NCI-H2081 treated with DMSO at 0.1 percent for 48 hours (cell line): ENCODE measurements around the gene C3orf52.

Experiments used
- DNase-seq: peaks from one replicate; lab custom pipeline; 2025; lab: John Stamatoyannopoulos, UW

C3orf52 gene

DNA sequence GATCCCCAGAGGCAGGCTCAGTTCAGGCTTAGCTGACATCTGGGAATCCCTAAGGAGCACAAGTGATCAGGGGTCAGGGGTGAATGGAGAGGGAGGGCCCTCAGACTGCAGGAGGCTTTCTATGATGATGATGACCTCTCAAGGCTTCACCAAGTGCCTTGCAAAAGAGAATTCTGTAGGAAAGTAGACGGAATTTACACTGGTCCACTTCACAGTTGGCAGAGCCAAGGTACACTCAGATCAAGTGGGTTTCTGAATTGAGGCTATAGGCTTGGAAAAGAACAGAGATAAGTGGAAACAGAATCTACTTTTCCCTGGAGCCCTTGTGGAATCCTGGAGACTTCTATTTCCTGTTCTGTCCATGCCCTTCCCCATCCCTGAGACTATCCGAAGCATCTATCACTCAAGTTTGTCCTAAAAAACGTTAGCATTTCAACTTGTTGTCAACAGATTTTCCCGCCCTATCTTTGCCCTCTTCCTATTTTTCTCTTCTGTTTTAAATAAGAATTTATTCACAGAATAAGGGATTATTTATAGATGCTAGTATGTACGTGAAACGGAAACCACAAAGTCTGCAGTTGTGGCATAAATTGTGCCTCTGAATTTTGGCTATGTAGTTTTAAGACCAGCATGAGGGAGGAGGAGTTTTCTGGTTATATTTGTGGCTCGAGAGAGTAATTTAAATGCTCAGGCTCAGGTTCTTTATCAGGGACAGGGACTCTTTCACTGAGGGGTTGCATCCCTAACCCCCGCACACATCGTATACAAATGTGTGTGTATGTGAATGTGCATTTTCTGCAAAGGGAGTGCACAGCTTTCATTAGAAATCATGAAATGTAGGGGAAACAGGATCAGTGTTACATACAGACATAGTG, 34.0 kb downstream of the C3orf52 start:
- no peak for DNase-seq

DNA sequence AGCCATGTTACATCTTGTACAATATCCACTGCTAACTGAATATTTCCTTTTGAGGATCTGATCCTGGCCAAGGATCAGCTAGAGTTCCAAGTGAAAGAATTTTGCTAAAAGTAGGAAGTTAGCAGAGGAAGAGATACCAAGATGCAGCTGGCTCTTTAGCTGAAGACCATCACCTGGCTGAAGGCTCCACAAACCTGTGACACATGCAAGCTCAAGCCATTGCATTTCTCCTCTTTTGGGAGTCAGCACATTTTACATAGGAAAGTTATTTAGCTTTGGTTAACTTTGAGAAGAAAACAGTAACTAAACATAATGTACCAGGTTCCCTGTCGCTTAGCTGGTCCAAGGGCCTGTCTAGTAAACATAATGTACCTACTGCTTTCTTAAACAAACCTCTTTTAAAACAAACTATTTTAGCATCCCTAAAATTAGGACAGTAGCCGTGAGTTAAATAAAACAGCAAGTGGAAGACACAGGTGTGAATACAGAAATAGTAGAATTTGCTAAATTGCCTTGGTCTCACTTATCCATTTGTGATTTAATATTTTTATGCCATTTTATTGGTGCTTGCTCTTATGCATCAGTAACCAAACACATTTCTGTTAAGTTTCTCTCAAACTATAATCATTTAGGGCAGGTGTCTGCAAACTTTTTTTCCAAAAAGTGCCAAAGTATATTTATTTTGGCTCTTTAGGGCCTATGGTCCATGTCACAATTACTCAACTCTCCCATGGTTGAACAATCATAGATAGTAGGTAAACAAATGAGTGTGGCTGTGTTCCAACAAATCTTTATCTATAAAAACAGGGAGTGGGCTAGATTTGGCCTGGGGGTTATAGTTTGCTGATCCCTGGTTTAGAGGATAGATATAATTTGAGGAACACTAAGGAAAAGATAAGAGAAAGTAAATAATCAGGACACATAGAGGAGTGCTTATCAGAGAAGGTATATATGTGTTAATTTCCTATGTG, 35.7 kb downstream of the C3orf52 start:
- DNase-seq, result no peak

DNA sequence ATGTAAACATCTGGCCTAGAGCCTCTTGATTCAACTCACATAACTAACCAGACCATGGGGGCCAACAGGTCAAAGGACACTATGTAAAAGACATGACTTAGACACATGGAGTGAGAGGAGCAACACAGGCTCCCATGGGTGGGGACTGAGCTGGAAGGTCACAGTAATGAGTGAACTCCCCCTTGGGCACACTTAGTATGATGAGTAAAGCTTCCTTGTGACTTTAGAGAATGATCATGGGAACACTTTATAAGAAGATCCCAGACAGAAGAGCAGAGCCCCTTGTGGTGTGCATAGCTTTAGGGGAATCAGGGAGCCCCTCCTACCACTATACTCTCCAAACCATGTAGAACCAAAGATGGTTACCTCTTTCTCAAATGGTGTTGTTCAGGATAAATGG, 36.7 kb downstream of the C3orf52 start:
- DNase-seq, result no peak

GRCh38 chr3:112123548-112123947, 37.4 kb downstream of the C3orf52 start:
- no peak for DNase-seq

- DNase-seq, result no peak
These were observed 38.9 kb downstream of the C3orf52 start for GRCh38 chr3:112124907-112125607.

DNA sequence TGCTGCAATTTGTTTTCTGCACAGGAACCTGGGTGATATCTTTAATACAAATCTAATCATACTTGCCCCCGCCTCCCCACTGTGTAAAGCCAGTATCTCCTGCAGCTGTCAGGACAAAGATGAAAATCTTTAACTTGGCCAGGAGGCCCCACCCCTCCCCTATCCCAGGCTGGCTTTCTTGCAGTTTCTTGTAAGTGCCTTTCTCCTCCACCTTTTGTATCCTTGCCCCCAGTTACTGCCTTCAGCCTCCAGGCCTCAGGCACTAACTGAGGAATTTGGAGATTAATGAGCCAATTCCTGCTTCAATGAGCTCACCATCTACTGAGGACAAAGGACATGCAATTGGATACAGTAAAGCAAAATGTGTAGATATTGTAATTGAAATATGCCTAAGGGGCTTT, 40.3 kb downstream of the C3orf52 start:
- DNase-seq, result no peak

DNA sequence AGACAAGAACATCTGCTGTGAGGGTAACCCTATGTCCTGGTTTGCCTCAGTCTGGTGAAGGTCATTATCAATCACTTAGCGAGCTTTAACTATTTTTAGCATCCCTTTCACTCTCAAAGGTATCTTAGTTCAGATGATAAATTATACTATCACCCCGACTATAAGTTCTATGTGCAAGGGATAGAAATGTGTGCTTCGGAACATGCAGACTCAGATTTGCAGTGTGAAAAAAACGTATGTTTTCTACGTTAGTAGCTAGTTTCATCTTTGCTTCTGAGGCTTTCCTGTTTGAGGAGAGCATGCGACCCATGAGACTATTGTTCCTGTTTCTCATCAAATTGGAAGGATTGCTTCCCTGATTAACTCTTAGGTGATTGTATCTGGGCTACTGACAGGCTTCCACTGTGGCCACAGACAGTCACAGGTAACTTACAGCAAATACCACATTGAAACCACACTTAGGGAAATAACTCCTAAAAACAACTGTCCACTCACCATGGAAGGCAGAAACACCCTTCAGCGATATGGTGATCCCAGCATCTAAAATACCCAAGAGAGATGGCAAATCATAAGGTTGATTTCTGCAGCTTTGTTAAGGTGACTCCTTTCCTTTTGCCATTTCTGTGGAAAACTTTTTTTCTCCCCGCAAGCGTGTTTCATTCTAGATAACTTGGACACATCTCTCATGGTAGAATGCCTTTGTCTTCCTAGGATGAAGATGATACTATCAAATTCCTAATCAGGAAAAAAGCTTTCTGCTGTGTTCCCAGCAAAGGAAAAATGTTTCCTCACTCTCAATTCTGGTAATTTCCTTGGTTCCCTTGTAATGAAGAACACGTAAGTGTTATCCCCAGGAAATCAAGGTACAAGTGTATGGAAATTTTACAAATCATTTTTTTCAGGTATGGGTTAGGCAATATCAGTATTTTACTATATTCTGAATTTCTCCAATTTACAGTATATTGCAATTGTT, 41.6 kb downstream of the C3orf52 start:
- DNase-seq, result no peak

GRCh38 chr3:112128843-112129727, 42.9 kb downstream of the C3orf52 start:
- no peak for DNase-seq

DNA sequence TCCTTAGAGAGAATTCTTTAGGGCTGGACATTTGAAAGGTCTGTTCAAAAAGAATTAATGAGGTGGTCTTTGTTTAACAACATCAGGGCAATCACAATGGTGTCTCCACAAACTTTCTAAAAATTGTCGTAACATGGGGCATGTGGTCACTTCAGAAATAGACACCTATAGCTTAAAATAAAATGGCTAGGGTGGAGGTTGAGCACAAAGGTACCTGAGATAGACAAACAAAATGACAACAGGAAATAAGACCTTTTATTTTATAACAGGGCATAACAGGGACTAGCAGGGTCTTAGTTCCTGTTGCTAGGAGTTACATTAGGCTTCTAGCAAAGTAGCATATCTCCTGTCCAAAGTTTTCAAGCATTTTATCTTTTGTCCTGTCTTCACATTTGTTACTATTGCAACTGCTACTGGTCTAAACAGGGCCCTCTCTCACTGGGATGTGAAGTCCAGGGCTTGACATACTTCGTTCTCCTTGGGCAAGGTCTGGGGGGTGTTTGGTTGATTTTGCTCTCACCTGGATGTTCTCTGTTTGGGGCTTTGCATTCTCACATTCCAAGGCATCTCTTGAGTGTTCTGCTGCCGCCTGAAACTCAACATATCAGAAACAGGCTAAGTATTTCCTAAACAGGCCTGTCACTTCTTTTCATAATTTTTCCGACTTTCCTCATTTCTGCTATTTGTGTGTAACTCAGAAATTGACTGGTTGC, 43.9 kb downstream of the C3orf52 start:
- DNase-seq, result no peak

GRCh38 chr3:112130638-112130993, 44.4 kb downstream of the C3orf52 start:
- DNase-seq, result no peak

GRCh38 chr3:112131111-112131510, 44.9 kb downstream of the C3orf52 start:
- no peak for DNase-seq

GRCh38 chr3:112132088-112132487, 45.9 kb downstream of the C3orf52 start:
- DNase-seq, result no peak

DNA sequence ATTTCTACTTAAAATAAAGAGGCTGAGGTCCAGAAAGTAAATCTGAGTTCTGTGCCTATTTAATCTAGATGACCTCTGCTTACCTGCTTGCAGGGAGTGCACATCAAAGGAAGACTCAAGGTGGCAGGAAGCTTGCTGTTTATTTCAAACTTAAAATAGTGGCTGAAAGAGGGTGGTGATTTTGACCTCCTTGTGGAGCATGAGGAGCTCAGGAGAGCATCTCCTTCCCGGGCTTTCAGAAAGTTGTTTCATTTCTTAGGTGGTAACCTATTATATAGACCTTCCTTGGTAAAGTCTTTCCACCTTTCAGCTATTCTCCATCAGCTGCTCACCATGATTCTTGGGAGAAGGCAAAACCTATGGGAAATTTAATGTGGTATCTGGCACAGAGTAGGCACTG, 46.4 kb downstream of the C3orf52 start:
- DNase-seq, result no peak

DNA sequence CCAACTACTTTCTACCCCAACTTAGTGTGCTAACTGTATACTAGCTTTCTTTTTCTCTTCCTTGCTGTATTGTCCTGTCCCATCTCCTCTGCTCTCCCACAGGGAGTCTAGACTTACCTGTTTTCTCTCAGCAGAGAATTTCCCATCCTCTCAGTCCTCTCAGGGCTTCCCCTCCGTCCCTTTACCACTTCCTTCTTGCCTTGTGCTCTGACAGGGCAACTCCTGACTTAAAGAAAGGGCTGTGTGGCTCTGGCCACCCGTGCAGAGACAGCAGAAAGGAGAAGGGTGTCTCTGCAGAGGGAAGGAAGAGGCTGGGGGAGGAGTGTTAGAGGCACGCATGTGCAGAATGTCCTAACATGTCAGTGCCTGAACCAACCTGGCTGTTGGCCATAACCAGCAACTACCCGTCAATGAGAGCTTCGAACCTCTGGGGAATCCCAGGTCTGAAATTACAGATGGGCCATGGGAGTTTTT, 46.8 kb downstream of the C3orf52 start, which contains the start of gene GCSAM:
Gene GCSAM, minus strand, starts transcription at position 274 of the 474 bp plus-strand sequence. Its CDS starts 128 bp downstream, at position 146.
- no peak for DNase-seq

- DNase-seq, result no peak
These were observed 47.6 kb downstream of the C3orf52 start for GRCh38 chr3:112133626-112134334.

DNA sequence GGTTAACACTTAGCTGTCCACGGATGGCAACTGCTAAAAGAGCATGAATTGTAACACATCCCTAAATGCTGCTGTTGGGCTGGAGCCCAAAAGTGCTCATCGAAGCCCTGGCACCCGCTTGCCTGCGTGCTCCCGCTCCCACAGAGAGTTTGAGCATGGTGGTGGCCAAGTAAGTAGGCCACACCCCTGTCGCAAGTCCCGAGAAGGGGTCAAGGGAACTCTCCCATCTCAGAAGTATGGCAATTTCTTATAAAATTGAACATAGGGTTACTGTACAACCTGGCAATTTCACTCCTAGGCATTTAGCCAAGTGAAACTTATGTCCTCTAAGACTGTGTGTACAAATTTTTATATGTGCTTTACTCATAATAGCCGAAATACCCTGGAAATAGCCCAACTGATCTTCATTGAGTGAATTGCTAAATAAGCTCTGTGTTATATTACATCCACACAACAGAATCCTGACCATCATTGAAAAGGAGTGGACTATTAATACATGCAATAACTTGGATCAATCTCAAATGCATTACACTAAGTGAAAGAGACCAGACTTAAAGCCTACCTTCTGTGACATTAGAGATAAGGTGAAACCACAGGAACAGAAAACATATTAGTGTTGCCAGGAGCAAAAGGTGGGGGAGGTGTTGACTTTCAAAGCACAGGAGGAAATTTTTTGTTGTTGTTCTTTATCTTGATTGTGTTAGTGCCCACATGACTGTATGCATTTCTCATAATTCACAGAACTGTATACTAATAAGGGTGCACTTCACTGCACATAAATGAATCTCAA, 48.3 kb downstream of the C3orf52 start:
- no peak for DNase-seq

- DNase-seq, result no peak
These were observed 49.9 kb downstream of the C3orf52 start for GRCh38 chr3:112136046-112136445.
